Hypothalamus (tissue), 51 donors: ENCODE measurements around the gene NXPH2.

Experiments
- DNase-seq, 51 donors: peaks; one replicate each; lab custom pipeline; 2025; lab: John Stamatoyannopoulos, UW

The NXPH2 gene

GRCh38 chr2:138712212-138712979 lies 67.8 kb downstream of the NXPH2 start:
- DNase-seq: no peak

- DNase-seq: no peak
Observed at GRCh38 chr2:138711812-138712211, 68.4 kb downstream of the NXPH2 start.

GRCh38 chr2:138708682-138709241 lies 71.4 kb downstream of the NXPH2 start:
- DNase-seq: no peak

- DNase-seq: no peak
Observed at GRCh38 chr2:138707392-138708074, 72.7 kb downstream of the NXPH2 start.

GRCh38 chr2:138703242-138703641 lies 76.9 kb downstream of the NXPH2 start:
- no peak for DNase-seq

- DNase-seq: no peak
Observed at GRCh38 chr2:138700716-138701115, 79.5 kb downstream of the NXPH2 start.

- DNase-seq: no peak
Observed at GRCh38 chr2:138699421-138699820, 80.8 kb downstream of the NXPH2 start.

- no peak for DNase-seq
Observed at GRCh38 chr2:138698428-138698827, 81.8 kb downstream of the NXPH2 start.

GRCh38 chr2:138691667-138692066 lies 88.5 kb downstream of the NXPH2 start:
- no peak for DNase-seq

GRCh38 chr2:138689705-138690104 lies 90.5 kb downstream of the NXPH2 start:
- DNase-seq: no peak

- DNase-seq: no peak
Observed at GRCh38 chr2:138682163-138682562, 98.0 kb downstream of the NXPH2 start.

GRCh38 chr2:138677221-138677620 lies 103.0 kb downstream of the NXPH2 start:
- no peak for DNase-seq

- no peak for DNase-seq
Observed at GRCh38 chr2:138676619-138677021, 103.6 kb downstream of the NXPH2 start.

GRCh38 chr2:138671566-138671965 lies 108.6 kb downstream of the NXPH2 start:
- no peak for DNase-seq

GRCh38 chr2:138670734-138671133 lies 109.5 kb downstream of the NXPH2 start:
- DNase-seq: no peak

GRCh38 chr2:138665937-138666336 lies 114.3 kb downstream of the NXPH2 start:
- no peak for DNase-seq

GRCh38 chr2:138658187-138658894 lies 121.8 kb downstream of the NXPH2 start:
- DNase-seq: no peak

GRCh38 chr2:138654146-138654545 lies 126.0 kb downstream of the NXPH2 start:
- DNase-seq: no peak

- DNase-seq: no peak
Observed at GRCh38 chr2:138652378-138652777, 127.8 kb downstream of the NXPH2 start.

- no peak for DNase-seq
Observed at GRCh38 chr2:138649571-138649970, 130.6 kb downstream of the NXPH2 start.

GRCh38 chr2:138648606-138649005 lies 131.6 kb downstream of the NXPH2 start:
- DNase-seq: no peak
